Measurements from ENCODE around the gene IL36A.

DNA sequence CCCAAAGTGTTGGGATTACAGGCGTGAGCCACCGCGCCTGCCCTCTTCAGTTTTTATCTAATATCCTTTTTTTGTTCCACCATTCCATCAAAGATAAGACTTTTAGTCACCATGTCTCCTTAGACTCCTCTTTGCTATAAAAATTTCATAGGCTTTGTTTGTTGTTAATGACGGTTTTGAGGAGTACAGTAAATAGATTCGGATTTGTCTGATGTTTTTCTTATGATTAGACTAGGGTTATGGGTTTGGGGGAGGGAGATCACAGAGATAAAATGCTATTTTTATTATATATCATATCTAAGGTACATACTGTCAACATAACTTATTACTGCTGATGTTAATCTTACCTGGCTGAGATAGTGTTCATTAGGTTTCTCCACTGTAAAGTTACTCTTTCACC is 41.2 kb downstream of the IL36A start:
- TF ChIP-seq, protein P1, sequence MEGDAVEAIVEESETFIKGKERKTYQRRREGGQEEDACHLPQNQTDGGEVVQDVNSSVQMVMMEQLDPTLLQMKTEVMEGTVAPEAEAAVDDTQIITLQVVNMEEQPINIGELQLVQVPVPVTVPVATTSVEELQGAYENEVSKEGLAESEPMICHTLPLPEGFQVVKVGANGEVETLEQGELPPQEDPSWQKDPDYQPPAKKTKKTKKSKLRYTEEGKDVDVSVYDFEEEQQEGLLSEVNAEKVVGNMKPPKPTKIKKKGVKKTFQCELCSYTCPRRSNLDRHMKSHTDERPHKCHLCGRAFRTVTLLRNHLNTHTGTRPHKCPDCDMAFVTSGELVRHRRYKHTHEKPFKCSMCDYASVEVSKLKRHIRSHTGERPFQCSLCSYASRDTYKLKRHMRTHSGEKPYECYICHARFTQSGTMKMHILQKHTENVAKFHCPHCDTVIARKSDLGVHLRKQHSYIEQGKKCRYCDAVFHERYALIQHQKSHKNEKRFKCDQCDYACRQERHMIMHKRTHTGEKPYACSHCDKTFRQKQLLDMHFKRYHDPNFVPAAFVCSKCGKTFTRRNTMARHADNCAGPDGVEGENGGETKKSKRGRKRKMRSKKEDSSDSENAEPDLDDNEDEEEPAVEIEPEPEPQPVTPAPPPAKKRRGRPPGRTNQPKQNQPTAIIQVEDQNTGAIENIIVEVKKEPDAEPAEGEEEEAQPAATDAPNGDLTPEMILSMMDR (IDR thresholded peaks at IDR 0.05 in 4 of 5, conservative IDR thresholded peaks at IDR 0.05 in 1 of 5), result no peak
- TF ChIP-seq POLR2A (IDR thresholded peaks at IDR 0.05), result no peak

All from gastrocnemius medialis (tissue), 4 donors.